Neural progenitor cell (in vitro differentiated cells): ENCODE measurements around the gene GPR45. TPM values are rescaled to one million over a fixed set of nuclear protein-coding genes. Genes with fewer than 3 reads are reported as not detected.

Experiments used
- DNase-seq: peaks from one replicate; pipeline ENCODE4 v3.0.0-alpha.2; 2016; ENCODE audit warnings: low spot score
- H2AFZ ChIP-seq: fragments of 200-600 bp; sonication (generic); replicated peaks from 2 replicates; pipeline ENCODE4 v1.6.1; 2016; ENCODE audit warnings: antibody characterized with exemption
- H3F3A ChIP-seq: fragments of 200-600 bp; sonication (generic); 2 replicates; pipeline ENCODE4 v1.6.1; 2016; ENCODE audit warnings: antibody characterized with exemption, low read depth
- H3K27ac ChIP-seq: fragments of 200-600 bp; sonication (generic); 2 replicates; pipeline ENCODE4 v1.5.1; 2016; ENCODE audit warnings: mild to moderate bottlenecking
- H3K27me3 ChIP-seq: fragments of 200-600 bp; sonication (generic); 2 replicates; pipeline ENCODE4 v1.6.1; 2016; ENCODE audit warnings: mild to moderate bottlenecking, moderate library complexity
- H3K36me3 ChIP-seq: fragments of 200-600 bp; sonication (generic); 2 replicates; pipeline ENCODE4 v1.5.1; 2016
- H3K4me1 ChIP-seq: fragments of 200-600 bp; sonication (generic); 2 replicates; pipeline ENCODE4 v1.6.1; 2016; ENCODE audit warnings: mixed run types
- H3K4me2 ChIP-seq: fragments of 200-600 bp; sonication (generic); 2 replicates; pipeline ENCODE4 v1.6.1; 2016
- H3K4me3 ChIP-seq: fragments of 200-600 bp; sonication (generic); 2 replicates; pipeline ENCODE4 v1.5.1; 2016
- H3K79me2 ChIP-seq: fragments of 200-600 bp; sonication (generic); 2 replicates; pipeline ENCODE4 v1.6.1; 2016; ENCODE audit warnings: low read depth
- H3K9ac ChIP-seq: fragments of 200-600 bp; sonication (generic); 2 replicates; pipeline ENCODE4 v1.6.1; 2016
- H3K9me3 ChIP-seq: fragments of 200-600 bp; sonication (generic); 2 replicates; pipeline ENCODE4 v1.5.1; 2016; ENCODE audit warnings: low read depth
- H4K20me1 ChIP-seq: fragments of 200-600 bp; sonication (generic); 2 replicates; pipeline ENCODE4 v1.6.1; 2016; ENCODE audit warnings: low read depth
- H3K27ac Mint-ChIP-seq: 3 replicates; pipeline ENCODE4 v1.8.0; 2021; ENCODE audit warnings: mixed read lengths
- H3K27me3 Mint-ChIP-seq: 2 replicates; pipeline ENCODE4 v1.8.0; 2022; ENCODE audit warnings: low read depth, mild to moderate bottlenecking, inconsistent platforms, moderate library complexity, mixed read lengths; ENCODE audit not compliant: insufficient read depth
- H3K36me3 Mint-ChIP-seq: 3 replicates; pipeline ENCODE4 v1.8.0; 2021; ENCODE audit warnings: mixed read lengths
- H3K4me1 Mint-ChIP-seq: 3 replicates; pipeline ENCODE4 v1.8.0; 2021; ENCODE audit warnings: mixed read lengths
- H3K4me3 Mint-ChIP-seq: 3 replicates; pipeline ENCODE4 v1.8.0; 2021; ENCODE audit warnings: mild to moderate bottlenecking, moderate library complexity, mixed read lengths
- H3K9me3 Mint-ChIP-seq: 3 replicates; pipeline ENCODE4 v1.8.0; 2020; ENCODE audit warnings: mixed read lengths
- CTCF ChIP-seq: fragments of 200-600 bp; sonication (generic); IDR thresholded peaks from 2 replicates; pipeline ENCODE4 v1.5.1; 2017; ENCODE audit warnings: antibody characterized with exemption, mild to moderate bottlenecking
- EZH2 ChIP-seq: fragments of 200-600 bp; sonication (generic); IDR thresholded peaks from 2 replicates; pipeline ENCODE4 v1.6.1; 2017; ENCODE audit warnings: antibody characterized with exemption, mild to moderate bottlenecking, moderate library complexity
- EZH2phosphoT487 ChIP-seq: fragments of 200-600 bp; sonication (generic); IDR thresholded peaks from 2 replicates; pipeline ENCODE4 v1.6.1; 2017; ENCODE audit warnings: antibody characterized with exemption
- total RNA-seq: library from RNA; depleted of rRNA; stranded (reverse); fragments of >200 nt; gene quantifications from 2 replicates; pipeline ENCODE4 v1.2.3, GENCODE V29; 2015; ENCODE audit warnings: low replicate concordance

The GPR45 gene
- total RNA-seq, 1 donor from 2014 or later, result not detected

- no peak for DNase-seq
- Mint-ChIP-seq H3K36me3 (peaks cover 2% of the 10 kb centered on the region), H3K27me3 (no peaks in the 10 kb centered on the region), H3K4me3 (no peak overlapping the region), H3K27ac (no peak overlapping the region), H3K4me1 (peaks cover 19% of the 10 kb centered on the region), H3K9me3 (no peaks in the 10 kb centered on the region)
- Histone ChIP-seq H3K4me3 (no peak overlapping the region), H3K27ac (no peak overlapping the region), H3K79me2 (no peaks in the 10 kb centered on the region), H3K27me3 (peaks cover 15% of the 10 kb centered on the region), H3F3A (no peaks in the 10 kb centered on the region), H3K9ac (no peak overlapping the region), H3K36me3 (no peaks in the 10 kb centered on the region), H3K9me3 (no peaks in the 10 kb centered on the region), H3K4me1 (no peaks in the 10 kb centered on the region), H2AFZ (peak overlapping the region; percentile 15), H4K20me1 (no peaks in the 10 kb centered on the region), H3K4me2 (no peak overlapping the region)
- TF ChIP-seq CTCF (no peak), EZH2 (no peak), EZH2phosphoT487 (no peak)
Observed at GRCh38 chr2:105237045-105237765, 4.3 kb upstream of the GPR45 start.

- Histone ChIP-seq H3K4me3 (no peak overlapping the region), H3F3A (no peaks in the 10 kb centered on the region), H3K36me3 (no peaks in the 10 kb centered on the region), H3K27ac (no peak overlapping the region), H3K9me3 (no peaks in the 10 kb centered on the region), H3K4me2 (no peak overlapping the region), H2AFZ (peak overlapping the region; percentile 70), H3K79me2 (no peaks in the 10 kb centered on the region), H3K4me1 (no peaks in the 10 kb centered on the region), H4K20me1 (no peaks in the 10 kb centered on the region), H3K27me3 (peaks cover 15% of the 10 kb centered on the region), H3K9ac (no peak overlapping the region)
- no peak overlapping the region for H3K4me3 Mint-ChIP-seq
- peaks cover 2% of the 10 kb centered on the region for H3K36me3 Mint-ChIP-seq
- no peak for TF ChIP-seq EZH2
- TF ChIP-seq EZH2phosphoT487, result no peak
- no peak for TF ChIP-seq CTCF
- peaks cover 19% of the 10 kb centered on the region for H3K4me1 Mint-ChIP-seq
- no peaks in the 10 kb centered on the region for H3K27me3 Mint-ChIP-seq
- no peaks in the 10 kb centered on the region for H3K9me3 Mint-ChIP-seq
- DNase-seq, result no peak
- H3K27ac Mint-ChIP-seq, result no peak overlapping the region
Observed at GRCh38 chr2:105238664-105239240, 2.8 kb upstream of the GPR45 start.

- H3K4me1 ChIP-seq, result no peaks in the 10 kb centered on the region
- H3K79me2 ChIP-seq, result no peaks in the 10 kb centered on the region
- H3K27me3 ChIP-seq, result peaks cover 15% of the 10 kb centered on the region
- Mint-ChIP-seq H3K36me3 (peaks cover 2% of the 10 kb centered on the region), H3K27ac (no peak overlapping the region), H3K4me1 (peaks cover 17% of the 10 kb centered on the region), H3K9me3 (no peaks in the 10 kb centered on the region), H3K4me3 (no peak overlapping the region), H3K27me3 (no peaks in the 10 kb centered on the region)
- no peaks in the 10 kb centered on the region for H3K36me3 ChIP-seq
- H3K9me3 ChIP-seq, result no peaks in the 10 kb centered on the region
- no peak overlapping the region for H3K4me3 ChIP-seq
- no peak overlapping the region for H3K9ac ChIP-seq
- TF ChIP-seq EZH2 (no peak), EZH2phosphoT487 (no peak), CTCF (no peak)
- H2AFZ ChIP-seq, result no peak overlapping the region
- H3K4me2 ChIP-seq, result no peak overlapping the region
- H3F3A ChIP-seq, result no peaks in the 10 kb centered on the region
- no peaks in the 10 kb centered on the region for H4K20me1 ChIP-seq
- DNase-seq, result peak; percentile 31
- H3K27ac ChIP-seq, result no peak overlapping the region
Observed at GRCh38 chr2:105239924-105240323, 1.6 kb upstream of the GPR45 start.
